ENCODE measurements around the gene SHTN1. TPM values are rescaled to one million over a fixed set of nuclear protein-coding genes. Genes with fewer than 3 reads are reported as not detected.

Gene SHTN1
- total RNA-seq, 1 experiment from 2014 or later, result 67.8 TPM

GRCh38 chr10:116868198-116868676 is 136.8 kb downstream of the SHTN1 start:
- TF ChIP-seq SIN3A (IDR thresholded peaks at IDR 0.05; ENCODE audit: borderline replicate concordance, insufficient read depth, low read depth, low read length) (no peak), CTCF (IDR thresholded peaks at IDR 0.05) (no peak), TCF7L2 (IDR thresholded peaks at IDR 0.05; ENCODE audit: low read depth, low read length) (no peak), POLR2AphosphoS5 (IDR thresholded peaks at IDR 0.05; ENCODE audit: low read depth, low read length) (no peak)
- TF ChIP-seq, protein P1, sequence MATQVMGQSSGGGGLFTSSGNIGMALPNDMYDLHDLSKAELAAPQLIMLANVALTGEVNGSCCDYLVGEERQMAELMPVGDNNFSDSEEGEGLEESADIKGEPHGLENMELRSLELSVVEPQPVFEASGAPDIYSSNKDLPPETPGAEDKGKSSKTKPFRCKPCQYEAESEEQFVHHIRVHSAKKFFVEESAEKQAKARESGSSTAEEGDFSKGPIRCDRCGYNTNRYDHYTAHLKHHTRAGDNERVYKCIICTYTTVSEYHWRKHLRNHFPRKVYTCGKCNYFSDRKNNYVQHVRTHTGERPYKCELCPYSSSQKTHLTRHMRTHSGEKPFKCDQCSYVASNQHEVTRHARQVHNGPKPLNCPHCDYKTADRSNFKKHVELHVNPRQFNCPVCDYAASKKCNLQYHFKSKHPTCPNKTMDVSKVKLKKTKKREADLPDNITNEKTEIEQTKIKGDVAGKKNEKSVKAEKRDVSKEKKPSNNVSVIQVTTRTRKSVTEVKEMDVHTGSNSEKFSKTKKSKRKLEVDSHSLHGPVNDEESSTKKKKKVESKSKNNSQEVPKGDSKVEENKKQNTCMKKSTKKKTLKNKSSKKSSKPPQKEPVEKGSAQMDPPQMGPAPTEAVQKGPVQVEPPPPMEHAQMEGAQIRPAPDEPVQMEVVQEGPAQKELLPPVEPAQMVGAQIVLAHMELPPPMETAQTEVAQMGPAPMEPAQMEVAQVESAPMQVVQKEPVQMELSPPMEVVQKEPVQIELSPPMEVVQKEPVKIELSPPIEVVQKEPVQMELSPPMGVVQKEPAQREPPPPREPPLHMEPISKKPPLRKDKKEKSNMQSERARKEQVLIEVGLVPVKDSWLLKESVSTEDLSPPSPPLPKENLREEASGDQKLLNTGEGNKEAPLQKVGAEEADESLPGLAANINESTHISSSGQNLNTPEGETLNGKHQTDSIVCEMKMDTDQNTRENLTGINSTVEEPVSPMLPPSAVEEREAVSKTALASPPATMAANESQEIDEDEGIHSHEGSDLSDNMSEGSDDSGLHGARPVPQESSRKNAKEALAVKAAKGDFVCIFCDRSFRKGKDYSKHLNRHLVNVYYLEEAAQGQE (IDR thresholded peaks at IDR 0.05; ENCODE audit: insufficient read depth in 1 of 2, low read depth in 2 of 2, low read length in 1 of 2), result no peak
- no peak for ATAC-seq
- H3K9me3 ChIP-seq (ENCODE audit: control insufficient read depth, insufficient read depth, low read depth, low read length), result no peaks in the 10 kb centered on the region
- BruUV-seq (replicated peaks), result no TSS peak
- ChIA-PET CTCF (no interaction called here), POLR2A (no interaction called here)
- no peak overlapping the region for H3K4me3 ChIP-seq (ENCODE audit: low read depth in 2 of 2, low read length in 2 of 2)
- peaks cover 3% of the 10 kb centered on the region; the same call in 1 of the 2 replicates for H3K27me3 ChIP-seq (ENCODE audit: control insufficient read depth, insufficient read depth, low read length)
- no peaks in the 10 kb centered on the region for H3K36me3 ChIP-seq (ENCODE audit: control insufficient read depth, insufficient read depth, low read length)
- intact Hi-C loops (cut with micrococcal nuclease; ENCODE audit: unreplicated experiment), result no loop called here
- no peak overlapping the region for H3K27ac ChIP-seq (ENCODE audit: low read length)
- in situ Hi-C loops (cut with HindIII; ENCODE audit: low pct_unique_long_range_greater_than_20kb, low sequenced_read_pairs), result no loop called here
- no peak for DNase-seq (ENCODE audit: low read depth, low spot score)
- no peaks in the 10 kb centered on the region for H3K4me1 ChIP-seq (ENCODE audit: control insufficient read depth, insufficient read depth, low read length)

DNA sequence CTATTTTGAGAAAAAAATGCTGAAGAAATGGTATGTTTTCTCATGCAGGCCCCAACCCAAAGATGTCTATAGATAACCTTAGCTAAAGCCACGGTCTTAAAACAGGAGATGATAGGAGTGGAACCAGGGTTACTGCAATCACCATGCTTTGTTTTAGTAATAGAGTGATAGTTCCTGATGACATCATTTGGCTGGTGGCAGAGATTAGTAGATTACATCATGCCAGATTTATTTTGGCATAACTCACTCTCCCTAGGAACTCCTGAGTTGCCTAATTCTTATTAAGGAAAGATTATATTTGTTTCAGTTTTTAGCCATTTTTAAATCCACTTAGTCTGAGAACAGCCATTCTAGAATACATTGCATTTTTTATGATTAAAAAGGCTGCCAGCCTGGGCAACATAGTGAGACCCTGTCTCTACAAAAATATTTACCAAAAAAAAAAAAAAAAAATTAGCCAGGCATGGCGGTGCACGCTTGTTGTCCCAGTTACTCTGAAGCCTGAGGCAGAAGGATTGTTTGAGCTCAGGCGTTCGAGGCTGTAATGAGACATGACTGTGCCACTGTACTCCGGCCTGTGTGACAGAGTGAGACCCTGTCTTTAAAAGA is 137.9 kb downstream of the SHTN1 start:
- no peak for DNase-seq (ENCODE audit: low read depth, low spot score)
- no TSS peak for BruUV-seq (replicated peaks)
- POLR2A ChIA-PET, result interaction anchor here (0.6 kb wide), 1 partner anchor 308 kb away, joined by 6 read pairs; no protein-coding TSS in a partner anchor
- CTCF ChIA-PET, result no interaction called here
- H3K36me3 ChIP-seq (ENCODE audit: control insufficient read depth, insufficient read depth, low read length), result no peaks in the 10 kb centered on the region
- TF ChIP-seq, protein P1 (IDR thresholded peaks at IDR 0.05; ENCODE audit: insufficient read depth in 1 of 2, low read depth in 2 of 2, low read length in 1 of 2), result no peak
- TF ChIP-seq SIN3A (IDR thresholded peaks at IDR 0.05; ENCODE audit: borderline replicate concordance, insufficient read depth, low read depth, low read length), result no peak
- TF ChIP-seq CTCF (IDR thresholded peaks at IDR 0.05), result no peak
- no peak for TF ChIP-seq TCF7L2 (IDR thresholded peaks at IDR 0.05; ENCODE audit: low read depth, low read length)
- no peak for TF ChIP-seq POLR2AphosphoS5 (IDR thresholded peaks at IDR 0.05; ENCODE audit: low read depth, low read length)
- in situ Hi-C loops (cut with HindIII; ENCODE audit: low pct_unique_long_range_greater_than_20kb, low sequenced_read_pairs), result no loop called here
- intact Hi-C loops (cut with micrococcal nuclease; ENCODE audit: unreplicated experiment), result no loop called here
- H3K9me3 ChIP-seq (ENCODE audit: control insufficient read depth, insufficient read depth, low read depth, low read length), result no peaks in the 10 kb centered on the region
- ATAC-seq, result no peak
- no peaks in the 10 kb centered on the region for H3K4me1 ChIP-seq (ENCODE audit: control insufficient read depth, insufficient read depth, low read length)
- H3K4me3 ChIP-seq (ENCODE audit: low read depth in 2 of 2, low read length in 2 of 2), result no peak overlapping the region
- H3K27me3 ChIP-seq (ENCODE audit: control insufficient read depth, insufficient read depth, low read length), result no peaks in the 10 kb centered on the region
- no peak overlapping the region for H3K27ac ChIP-seq (ENCODE audit: low read length)
